HS-5 (cell line): Measurements from ENCODE around the gene HDAC1.
"Not testable (repeated sequence)": the region's sequence is repeated elsewhere in the genome, so short reads cannot be mapped to it uniquely, and the experiment has no call there.

Experiments
- DNase-seq: peaks from one replicate; pipeline ENCODE4 v3.0.0-alpha.2; 2012; ENCODE audit warnings: low read depth

Gene HDAC1

GRCh38 chr1:32349211-32349708 is 57.4 kb downstream of the HDAC1 start:
- no peak for DNase-seq

GRCh38 chr1:32350785-32351398 is 59.0 kb downstream of the HDAC1 start:
- no peak for DNase-seq

GRCh38 chr1:32351399-32352238 is 59.7 kb downstream of the HDAC1 start:
- DNase-seq = peak; percentile 63

- DNase-seq = no peak
Observed at GRCh38 chr1:32352239-32352745, 60.4 kb downstream of the HDAC1 start.

- no peak for DNase-seq
Observed at GRCh38 chr1:32352831-32353383, 61.0 kb downstream of the HDAC1 start.

- no peak for DNase-seq
Observed at GRCh38 chr1:32353431-32353830, 61.5 kb downstream of the HDAC1 start.

GRCh38 chr1:32353886-32354570 is 62.1 kb downstream of the HDAC1 start:
- DNase-seq = no peak

- not testable (repeated sequence) for DNase-seq
Observed at GRCh38 chr1:32355778-32356177, 63.9 kb downstream of the HDAC1 start.

- no peak for DNase-seq
Observed at GRCh38 chr1:32356478-32356877, 64.6 kb downstream of the HDAC1 start.

- DNase-seq = no peak
Observed at GRCh38 chr1:32357614-32358013, 65.7 kb downstream of the HDAC1 start.

GRCh38 chr1:32358435-32358834 is 66.6 kb downstream of the HDAC1 start:
- DNase-seq = no peak

- DNase-seq = no peak
Observed at GRCh38 chr1:32361308-32361673, 69.4 kb downstream of the HDAC1 start.

- DNase-seq = no peak
Observed at GRCh38 chr1:32361674-32362473, 70.0 kb downstream of the HDAC1 start.

GRCh38 chr1:32362474-32363313 is 70.8 kb downstream of the HDAC1 start, which contains the start of the genes FAM229A and TSSK3:
TSS of gene FAM229A (minus strand) at chr1:32362485. CDS start at chr1:32362091, 394 bp downstream.
TSS of gene TSSK3 (plus strand) at chr1:32362539. CDS start at chr1:32362702, 163 bp downstream.
- no peak for DNase-seq

- DNase-seq = no peak
Observed at GRCh38 chr1:32363713-32364112, 71.8 kb downstream of the HDAC1 start.

GRCh38 chr1:32364836-32365235 is 73.0 kb downstream of the HDAC1 start:
- DNase-seq = no peak

GRCh38 chr1:32365445-32365844 is 73.6 kb downstream of the HDAC1 start:
- DNase-seq = no peak

GRCh38 chr1:32367912-32368635 is 76.2 kb downstream of the HDAC1 start:
- DNase-seq = no peak

- no peak for DNase-seq
Observed at GRCh38 chr1:32372149-32372756, 80.4 kb downstream of the HDAC1 start.
